Activated gamma-delta T cell (primary cell): Measurements from ENCODE around the gene NOXO1.

ENCODE experiments used
- DNase-seq: peaks from one replicate; lab custom pipeline; 2025; lab: John Stamatoyannopoulos, UW
- total RNA-seq, 2 donors: gene quantifications; one replicate each; lab custom pipeline; 2026; lab: John Stamatoyannopoulos, UW

The NOXO1 gene, protein sequence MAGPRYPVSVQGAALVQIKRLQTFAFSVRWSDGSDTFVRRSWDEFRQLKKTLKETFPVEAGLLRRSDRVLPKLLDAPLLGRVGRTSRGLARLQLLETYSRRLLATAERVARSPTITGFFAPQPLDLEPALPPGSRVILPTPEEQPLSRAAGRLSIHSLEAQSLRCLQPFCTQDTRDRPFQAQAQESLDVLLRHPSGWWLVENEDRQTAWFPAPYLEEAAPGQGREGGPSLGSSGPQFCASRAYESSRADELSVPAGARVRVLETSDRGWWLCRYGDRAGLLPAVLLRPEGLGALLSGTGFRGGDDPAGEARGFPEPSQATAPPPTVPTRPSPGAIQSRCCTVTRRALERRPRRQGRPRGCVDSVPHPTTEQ
- total RNA-seq = 0.92 to 1.6 reads per million in 2 donors

DNA sequence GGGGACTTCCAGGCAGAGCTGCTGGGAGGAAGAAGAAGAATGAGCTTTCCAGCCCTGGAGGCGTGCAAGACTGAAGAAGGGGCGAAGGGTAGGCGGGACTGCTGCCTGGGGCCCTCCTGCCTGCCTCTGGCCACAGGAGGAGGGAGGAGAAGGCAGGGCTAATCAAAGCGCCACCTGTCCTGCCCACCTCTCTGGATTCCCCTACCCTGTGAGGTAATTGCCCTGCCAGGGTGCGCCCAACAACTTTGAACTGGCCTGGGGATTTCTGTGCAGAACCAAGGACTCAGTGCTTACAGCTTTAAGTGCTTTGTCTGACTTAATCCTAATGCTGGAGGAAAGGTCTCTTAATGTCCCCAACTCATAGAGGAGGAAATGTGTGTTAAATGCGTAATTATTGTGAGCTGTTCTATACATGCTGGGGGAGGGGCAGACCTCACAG, at the start of gene NOXO1:
Gene NOXO1, minus strand, starts transcription at position 72 of the 439 bp plus-strand sequence. CDS start 290 bp downstream, outside the sequence.
- no peak for DNase-seq

DNA sequence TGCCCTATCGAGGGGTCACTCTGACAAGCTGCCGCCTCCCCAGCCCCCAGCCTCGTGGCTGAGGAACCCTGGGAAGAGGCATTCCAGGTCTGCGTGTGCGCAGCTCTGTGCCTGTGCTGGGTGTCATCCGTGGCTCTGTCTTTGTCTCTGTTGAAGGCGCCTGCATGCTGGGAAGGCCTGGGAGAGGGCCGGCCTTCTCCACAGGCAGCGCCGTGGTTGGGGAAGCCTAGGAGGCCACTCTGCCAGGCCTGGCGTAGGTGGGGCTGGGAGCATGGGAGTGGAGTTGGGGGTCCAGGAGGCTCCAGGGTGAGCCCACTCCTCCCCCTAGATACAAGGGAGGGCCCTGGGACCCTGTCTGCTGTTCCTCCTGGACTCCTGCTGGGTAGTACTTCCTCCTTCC, 48.8 kb upstream of the NOXO1 start:
- DNase-seq = no peak

DNA sequence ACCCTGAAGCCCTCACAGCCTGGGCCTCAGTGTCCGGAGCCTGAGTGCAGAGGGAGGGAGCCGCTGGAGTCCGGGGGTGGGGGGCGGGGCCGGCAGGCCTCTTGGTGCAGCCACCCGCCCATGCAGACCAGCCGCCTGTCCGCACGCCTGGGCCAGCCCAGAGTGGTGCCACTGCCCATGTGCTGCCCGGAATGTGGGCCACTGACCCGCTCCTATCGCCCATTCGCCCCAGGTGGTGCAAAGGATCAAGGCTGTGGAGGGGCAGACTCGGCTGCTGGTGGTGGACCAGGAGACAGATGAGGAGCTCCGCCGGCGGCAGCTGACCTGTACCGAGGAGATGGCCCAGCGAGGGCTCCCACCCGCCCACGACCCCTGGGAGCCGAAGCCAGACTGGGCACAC, 48.1 kb upstream of the NOXO1 start:
- DNase-seq = no peak

DNA sequence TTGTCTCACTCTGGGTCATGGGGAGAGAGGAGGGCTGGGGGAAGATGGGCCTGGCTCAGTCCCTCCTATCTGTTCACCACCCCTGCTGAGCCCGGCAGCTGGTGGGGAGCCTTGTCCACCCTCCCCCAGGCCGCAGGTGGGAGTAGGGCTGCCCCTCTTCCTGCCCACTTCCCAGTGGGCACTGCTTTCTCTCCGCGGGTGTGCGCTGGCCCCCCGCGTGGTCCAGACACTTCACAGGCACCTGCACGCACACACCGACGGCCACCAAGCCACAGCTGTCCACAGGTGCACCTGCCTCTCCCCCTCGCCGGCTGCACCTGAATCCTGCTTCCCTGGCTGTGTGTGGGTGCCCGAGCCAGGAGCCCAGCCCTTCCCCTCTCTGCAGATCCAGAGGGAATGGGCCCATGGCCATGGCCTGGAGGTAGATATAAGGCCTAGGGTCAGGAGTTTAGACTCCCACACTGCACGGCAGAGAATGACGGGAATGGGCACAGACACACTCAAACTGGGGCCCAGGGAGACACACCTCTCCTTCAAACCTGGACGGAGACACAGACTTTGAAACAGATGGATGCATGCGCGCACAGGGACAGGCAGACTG, 47.5 kb upstream of the NOXO1 start:
- no peak for DNase-seq

DNA sequence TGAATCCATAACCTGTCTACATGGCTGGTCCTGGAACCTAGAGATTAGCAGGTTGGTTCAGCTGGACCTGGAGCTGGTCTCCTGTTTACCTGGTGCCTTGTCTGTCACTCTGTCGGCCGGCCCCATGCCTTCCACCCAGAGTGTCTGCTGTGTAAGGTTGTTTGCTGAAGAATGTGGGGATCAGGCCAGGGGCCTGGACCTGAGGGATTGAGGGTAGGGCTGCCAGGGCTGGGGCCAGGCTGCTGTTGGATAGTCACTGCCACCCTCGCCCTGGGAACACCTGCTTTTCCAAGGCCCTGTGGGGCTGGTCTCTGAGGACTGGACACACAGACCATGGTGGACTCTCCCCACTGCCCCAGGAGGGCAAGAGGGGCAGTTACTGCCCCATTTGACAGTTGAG, 46.9 kb upstream of the NOXO1 start:
- no peak for DNase-seq

DNA sequence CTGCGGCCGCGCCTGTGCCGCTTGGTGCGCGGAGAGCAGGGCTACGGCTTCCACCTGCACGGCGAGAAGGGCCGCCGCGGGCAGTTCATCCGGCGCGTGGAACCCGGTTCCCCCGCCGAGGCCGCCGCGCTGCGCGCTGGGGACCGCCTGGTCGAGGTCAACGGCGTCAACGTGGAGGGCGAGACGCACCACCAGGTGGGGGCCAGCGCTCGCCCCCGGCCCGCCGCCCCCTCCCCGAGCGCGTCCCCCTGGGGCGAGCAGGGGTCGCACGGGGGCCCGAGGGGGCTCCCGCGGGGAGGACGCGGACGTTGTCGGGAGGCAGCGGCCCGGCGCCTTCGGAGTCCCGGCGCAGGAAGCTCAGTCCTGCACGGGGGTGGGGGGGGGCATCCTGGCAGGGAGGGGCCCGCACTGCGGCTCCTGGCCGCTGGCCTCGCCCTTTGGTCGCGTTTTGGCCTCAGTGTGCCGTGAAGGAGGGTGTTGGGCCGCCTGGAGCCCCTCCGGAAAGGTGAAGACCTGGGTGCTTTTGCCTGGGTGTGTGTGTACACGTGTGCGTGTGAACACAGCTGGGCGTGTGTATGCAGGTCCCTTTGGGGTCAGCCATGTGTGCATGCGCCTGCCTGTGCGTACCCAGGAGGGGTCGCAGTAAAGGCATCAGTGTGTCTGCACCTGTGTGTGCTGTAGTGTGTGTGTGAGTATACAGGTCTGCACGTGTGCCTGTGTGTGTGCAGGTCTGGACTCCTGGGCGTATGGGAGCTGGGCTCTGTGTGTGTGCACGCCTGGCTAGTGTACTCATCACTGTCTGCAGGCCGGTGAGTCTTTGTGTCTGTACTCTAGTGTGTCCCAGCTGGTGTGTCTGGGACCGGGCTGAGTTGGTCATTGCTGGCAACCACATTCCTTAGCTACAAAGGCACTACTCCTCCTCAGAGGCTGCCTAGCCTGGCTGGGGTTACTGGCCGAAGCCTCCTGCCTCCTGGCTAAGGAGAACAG, 46.0 kb upstream of the NOXO1 start:
- no peak for DNase-seq

DNA sequence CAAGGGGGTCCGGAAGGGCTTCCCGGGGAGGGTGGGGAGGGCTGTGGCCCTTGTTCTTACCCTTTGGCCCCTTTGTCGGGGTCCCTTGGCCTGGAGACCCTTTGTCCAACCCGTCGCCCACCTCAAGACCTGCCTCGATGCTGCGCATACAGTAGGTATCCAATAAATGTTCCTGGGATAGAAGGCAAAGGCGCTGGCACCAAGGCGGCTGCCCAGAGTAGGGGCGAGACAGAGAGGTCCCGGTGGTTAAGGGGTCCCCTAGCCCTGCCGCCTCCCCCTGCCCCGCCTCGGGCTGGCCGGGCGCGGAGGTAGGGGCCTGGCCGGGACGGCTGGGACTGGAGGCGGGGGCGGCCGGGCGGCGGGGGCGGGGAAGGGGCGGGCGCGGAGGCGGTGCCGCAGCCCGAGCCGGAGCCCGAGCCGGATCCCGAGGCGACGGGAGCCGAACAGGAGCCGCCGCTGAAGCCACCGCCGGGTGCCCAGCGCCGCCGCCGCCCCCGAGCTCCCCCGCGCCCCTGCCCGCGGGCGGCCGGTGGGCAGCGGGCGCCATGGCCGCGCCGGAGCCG, 45.3 kb upstream of the NOXO1 start, which contains the start of gene NHERF2:
Gene NHERF2, plus strand, starts transcription at position 442 of the 563 bp plus-strand sequence. Its CDS starts 104 bp downstream, at position 546.
- DNase-seq = no peak

DNA sequence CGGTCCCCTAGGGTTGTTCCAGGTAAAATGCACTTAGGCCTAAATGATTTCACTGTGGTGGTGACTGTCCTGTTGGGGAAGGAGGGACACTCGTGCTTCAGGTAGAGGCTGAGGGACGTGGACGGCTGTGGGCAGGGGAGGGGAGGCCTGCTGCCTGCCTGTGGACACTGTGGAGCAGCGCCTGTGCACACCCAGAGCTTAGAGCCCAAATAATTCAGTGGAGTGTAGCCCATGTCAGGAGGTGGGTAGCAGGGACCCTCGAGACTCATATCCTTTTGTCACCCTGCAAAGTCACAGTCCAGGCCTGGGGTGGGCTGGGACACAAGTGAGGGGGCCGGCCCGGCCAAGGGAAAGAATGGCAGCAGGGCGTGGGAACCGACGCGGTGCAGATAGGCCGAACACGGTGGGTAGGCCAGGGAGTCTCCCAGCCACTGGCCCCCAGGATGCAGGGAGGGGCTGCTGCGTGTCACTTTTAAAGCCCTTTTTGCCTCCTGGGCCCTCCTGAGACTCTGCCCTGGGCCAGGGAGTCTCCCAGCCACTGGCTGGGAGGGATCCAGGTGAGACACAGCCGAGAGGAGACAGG, 44.7 kb upstream of the NOXO1 start:
- no peak for DNase-seq

DNA sequence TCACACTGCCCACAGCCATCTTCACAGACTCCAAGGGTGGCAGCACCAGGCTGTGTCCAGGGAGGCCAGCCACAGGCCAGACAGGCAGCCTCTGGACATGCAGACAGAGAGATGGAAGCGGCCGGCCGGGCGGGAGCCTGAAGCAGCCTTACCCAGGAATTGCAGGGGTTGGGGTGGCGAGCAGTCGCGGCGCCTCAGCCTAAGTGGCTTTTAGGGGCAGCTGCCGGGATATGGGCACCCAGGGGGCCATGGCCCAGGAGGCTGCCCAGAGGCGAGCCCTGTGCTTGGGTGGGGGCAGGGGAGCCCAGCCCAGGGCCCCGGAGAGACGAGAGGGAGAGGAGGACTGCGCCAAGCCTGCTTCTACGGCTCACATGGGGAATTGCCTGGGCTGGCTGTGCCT, 44.0 kb upstream of the NOXO1 start:
- DNase-seq = no peak

DNA sequence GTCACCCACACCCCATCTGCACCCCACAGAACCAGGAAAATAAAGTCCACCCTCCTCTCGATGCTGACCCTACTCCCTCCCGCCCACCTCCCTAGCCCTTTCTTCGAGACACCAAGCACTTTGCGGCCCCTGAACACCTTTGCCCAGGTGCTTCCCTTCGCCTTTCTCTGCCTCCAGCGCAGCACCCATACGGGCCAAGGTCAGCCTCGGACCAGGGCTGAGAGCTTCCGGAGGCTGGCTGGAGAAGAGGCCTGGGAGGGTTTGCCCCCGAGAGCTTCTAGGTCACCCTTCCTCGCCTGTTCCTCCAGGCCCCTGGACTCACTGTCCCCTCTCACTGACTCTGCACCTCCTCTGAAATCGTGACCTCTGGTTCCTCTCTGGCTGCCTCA, 42.8 kb upstream of the NOXO1 start:
- DNase-seq = no peak

DNA sequence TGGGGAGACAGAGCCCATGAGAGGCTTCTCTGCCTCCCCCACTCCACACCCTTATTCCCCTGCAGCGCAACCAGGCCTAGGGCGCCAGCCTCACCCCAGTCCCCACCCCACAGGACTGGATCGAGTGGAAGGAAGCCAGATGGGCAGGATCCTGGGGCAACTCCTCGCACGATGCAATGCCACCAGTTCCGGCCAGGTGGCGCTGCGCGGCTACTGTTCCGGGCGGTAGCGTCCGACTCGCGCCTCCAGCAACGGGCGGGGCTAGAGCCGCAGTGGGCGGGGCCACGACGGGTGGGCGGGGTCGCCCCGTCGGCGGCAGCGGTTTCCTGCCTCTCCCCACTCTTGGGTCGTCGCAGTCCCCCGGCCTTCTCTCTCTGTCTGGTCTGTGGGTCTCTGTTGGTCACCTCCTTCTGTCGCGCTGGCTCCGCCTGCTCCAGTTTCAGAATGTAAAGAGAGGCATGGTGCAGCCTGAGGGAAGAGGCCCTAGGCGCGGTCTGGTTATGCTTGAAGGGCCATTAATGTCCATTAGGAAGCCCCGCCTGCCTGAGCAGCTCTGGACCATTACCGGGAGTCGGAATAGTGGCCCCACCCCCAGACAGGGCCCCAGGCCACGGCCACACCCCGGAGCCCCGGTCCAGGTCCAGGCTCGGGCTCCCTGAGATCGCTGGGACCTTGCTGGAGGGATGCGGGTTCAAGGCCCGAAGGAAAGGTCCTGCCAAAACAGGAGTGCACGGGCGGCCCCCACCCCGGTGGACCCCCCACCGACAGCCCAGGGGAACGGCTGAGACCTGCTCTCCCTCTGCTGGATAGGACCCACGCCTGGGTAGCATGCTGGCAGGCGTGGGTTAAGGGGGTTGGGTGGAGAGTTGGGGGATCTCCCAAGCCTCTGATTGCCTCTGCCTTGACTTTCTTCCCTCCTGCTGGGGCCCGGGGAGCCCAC, 42.1 kb upstream of the NOXO1 start:
- peak; percentile 93 for DNase-seq

DNA sequence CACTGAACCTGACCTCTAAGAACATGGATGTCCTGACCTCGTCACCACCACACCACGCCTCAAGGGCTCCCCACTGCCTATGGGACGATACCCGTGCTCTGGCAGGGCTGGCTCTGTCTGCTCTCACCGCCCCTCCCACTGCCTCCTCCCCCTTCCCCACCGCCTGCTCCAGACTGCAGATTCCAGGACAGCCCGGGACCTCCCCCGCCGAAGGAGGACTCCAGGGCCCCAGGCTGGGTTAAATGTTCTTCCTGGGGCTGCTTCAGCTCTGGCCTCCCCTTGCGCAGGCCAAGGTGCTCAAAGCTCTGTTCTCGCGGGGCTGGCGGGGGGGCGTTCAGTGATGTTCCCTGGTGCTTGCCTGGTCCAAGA, 41.4 kb upstream of the NOXO1 start:
- no peak for DNase-seq

DNA sequence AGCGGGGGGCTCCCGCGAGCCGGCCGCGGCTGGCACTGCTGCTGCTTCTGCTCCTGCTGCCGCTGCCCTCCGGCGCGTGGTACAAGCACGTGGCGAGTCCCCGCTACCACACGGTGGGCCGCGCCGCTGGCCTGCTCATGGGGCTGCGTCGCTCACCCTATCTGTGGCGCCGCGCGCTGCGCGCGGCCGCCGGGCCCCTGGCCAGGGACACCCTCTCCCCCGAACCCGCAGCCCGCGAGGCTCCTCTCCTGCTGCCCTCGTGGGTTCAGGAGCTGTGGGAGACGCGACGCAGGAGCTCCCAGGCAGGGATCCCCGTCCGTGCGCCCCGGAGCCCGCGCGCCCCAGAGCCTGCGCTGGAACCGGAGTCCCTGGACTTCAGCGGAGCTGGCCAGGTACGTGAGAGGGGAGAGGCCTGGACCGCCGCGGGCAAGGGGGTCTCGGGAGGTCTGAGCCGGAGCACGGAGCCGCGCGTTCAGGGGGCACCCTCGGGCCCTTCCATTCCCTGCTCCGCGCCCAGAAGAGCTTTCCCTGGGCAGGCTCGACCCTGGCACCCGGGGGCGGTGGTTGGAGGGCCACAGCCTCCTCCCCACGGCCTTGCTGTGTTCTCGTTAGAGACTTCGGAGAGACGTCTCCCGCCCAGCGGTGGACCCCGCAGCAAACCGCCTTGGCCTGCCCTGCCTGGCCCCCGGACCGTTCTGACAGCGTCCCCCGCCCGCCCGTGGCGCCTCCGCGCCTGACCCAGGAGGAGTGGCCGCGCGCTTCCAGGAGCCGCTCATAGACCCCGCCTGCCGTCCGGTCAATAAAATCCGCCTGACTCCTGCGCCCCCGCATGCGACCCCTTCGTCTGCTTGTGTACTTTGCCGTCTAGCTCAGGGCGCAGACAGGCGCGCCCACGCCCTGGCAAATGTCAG, 38.9 kb upstream of the NOXO1 start:
- no peak for DNase-seq

DNA sequence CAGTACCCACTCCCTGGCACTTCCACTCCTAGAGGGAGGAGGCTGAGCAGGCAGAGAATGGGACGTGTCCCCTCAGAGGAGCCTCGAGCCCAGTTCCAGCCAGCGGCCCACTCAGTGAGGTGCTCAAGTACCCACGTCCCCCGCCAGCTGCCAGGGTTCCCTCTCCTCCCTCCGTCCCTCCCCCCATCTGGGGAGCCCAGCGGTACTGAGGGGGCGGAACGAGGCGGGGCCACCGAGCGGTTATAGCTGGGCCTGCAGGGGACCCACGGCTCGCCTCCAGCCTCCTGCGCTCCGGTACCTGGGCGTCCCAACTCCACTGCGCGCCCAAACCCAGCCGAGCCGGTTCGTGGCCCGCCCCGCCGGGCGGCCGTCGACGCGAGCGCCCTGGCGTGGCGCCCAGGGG, 38.2 kb upstream of the NOXO1 start, which contains the start of gene NPW:
Gene NPW, plus strand, starts transcription at position 268 of the 403 bp plus-strand sequence.
- DNase-seq = no peak

DNA sequence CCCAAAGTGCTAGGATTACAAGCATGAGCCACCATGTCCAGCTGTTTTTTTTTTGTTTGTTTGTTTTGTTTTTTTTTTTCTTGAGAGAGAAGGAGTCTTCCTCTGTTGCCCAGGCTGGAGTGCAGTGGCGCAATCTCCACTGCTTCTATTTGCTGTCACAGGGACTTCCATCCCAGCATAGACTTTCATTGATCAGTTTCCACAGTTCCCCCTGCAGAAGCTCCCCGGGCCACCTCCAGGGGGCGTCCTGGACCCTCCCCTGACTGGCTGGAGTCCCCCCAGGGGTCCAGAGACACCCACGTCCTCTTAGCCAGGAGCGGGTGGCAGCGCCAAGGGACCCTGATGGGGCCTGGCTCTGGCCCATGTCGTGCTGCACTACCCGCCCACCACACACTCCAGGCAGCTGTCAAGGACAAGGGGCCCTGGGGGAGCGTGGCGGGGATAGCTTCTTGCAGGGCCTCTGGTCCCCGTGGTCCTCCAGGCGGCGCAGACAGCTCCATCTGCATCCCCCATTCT, 35.2 kb upstream of the NOXO1 start:
- no peak for DNase-seq

DNA sequence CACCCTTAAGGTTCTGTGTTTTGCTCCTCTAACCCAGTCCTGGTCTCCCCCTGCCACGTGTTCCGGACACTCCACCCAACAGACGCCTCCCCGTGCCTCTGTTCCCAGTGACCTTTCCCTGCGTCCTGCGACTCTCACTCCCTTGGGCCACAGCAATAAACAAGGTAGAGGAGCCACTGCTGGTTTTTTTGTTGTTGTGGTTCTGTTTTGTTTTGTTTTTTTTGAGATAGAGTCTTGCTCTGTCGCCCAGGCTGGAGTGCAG, 34.6 kb upstream of the NOXO1 start:
- no peak for DNase-seq

DNA sequence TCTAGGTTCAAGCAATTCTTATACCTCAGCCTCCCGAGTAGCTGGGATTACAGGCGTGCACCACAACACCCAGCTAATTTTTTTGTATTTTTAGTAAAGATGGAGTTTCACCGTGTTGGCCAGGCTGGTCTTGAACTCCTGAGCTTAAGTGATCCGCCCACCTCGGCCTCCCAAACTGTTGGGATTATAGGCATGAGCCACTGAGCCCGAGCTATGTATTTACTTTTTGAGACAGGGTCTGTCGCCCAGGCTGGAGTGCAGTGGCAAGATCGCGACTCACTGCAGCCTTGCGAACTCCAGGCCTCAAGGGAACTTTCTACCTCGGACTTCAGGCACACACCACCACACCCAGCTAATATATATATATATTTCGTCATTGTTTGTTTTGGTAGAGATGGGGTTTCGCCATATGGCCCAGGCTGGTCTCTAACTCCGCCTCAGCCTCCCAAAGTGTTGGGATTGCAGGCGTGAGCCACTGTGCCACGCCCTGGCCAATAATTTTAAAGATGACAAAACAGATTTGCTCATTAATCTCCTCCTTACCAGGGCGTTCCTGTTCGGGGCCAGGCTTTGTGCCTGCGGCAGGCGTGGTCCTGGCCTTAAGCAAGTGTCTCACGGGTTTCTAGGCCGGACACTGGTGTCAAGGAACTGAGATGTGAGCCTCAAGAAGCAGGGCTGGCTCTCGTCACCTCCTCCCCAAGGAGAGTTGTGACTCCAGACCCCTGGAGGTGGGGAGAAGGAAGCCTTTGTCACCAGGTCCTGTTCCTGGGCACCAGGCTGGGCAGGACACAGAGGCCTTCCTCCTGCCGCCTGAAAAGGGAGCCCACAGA, 34.1 kb upstream of the NOXO1 start:
- DNase-seq = no peak

DNA sequence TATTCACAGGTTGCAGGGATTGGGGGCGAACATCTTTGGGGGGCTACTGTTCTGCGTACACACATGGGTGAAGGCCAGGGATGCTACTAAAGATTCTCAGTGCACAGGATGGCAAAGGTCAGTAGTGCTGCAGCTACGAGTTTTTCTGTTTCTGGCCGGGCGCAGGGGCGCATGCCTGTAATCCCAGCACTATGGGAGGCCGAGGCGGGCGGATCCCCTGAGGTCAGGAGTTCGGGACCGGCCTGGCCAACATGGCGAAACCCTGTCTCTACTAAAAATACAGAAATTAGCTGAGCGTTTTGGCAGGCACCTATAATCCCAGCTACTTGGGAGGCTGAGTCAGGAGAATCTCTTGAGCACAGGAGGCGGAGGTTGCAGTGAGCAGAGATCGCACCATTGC, 32.3 kb upstream of the NOXO1 start:
- no peak for DNase-seq
